Small intestine (tissue), 16 donors: ENCODE data around the gene CCN5. TPM values are rescaled to one million over a fixed set of nuclear protein-coding genes. Genes with fewer than 3 reads are reported as not detected.
"Not testable (repeated sequence)": the region's sequence is repeated elsewhere in the genome, so short reads cannot be mapped to it uniquely, and the experiment has no call there.

Source experiments
- DNase-seq, 2 donors: peaks; one replicate each; pipeline versions ENCODE4 v3.0.0 to v3.0.0-alpha.2; 2013
- FAIRE-seq: peaks from 2 replicates; lab custom pipeline; 2012; peaks lifted over from hg19 to GRCh38; lab: Jason Lieb, UNC
- H3K27ac ChIP-seq, 3 donors: one replicate each; pipeline ENCODE4 v1.5.1; 2013; ENCODE audit warnings: low read length in 2 of 3, mild to moderate bottlenecking in 2 of 3, control low read depth in 1 of 3, inconsistent platforms in 1 of 3, low read depth in 1 of 3, moderate library complexity in 1 of 3
- H3K27me3 ChIP-seq, 3 donors: one replicate each; pipeline ENCODE4 v1.6.1; 2013; ENCODE audit warnings: low read length in 3 of 3, inconsistent platforms in 1 of 3; ENCODE audit not compliant: control insufficient read depth in 3 of 3, insufficient read depth in 3 of 3
- H3K36me3 ChIP-seq, 3 donors: one replicate each; pipeline ENCODE4 v1.6.1; 2013; ENCODE audit warnings: low read length in 3 of 3, inconsistent platforms in 1 of 3, low read depth in 1 of 3, mild to moderate bottlenecking in 1 of 3, moderate library complexity in 1 of 3; ENCODE audit not compliant: control insufficient read depth in 3 of 3, insufficient read depth in 2 of 3
- H3K4me1 ChIP-seq, 3 donors: one replicate each; pipeline ENCODE4 v1.6.1; 2013; ENCODE audit warnings: low read length in 2 of 3, inconsistent platforms in 1 of 3, low read depth in 1 of 3, mild to moderate bottlenecking in 1 of 3, moderate library complexity in 1 of 3; ENCODE audit not compliant: control insufficient read depth in 3 of 3, insufficient read depth in 2 of 3
- H3K4me3 ChIP-seq, 3 donors: one replicate each; pipeline ENCODE4 v1.5.1; 2013; ENCODE audit warnings: low read length in 3 of 3, control low read depth in 1 of 3, inconsistent platforms in 1 of 3, low read depth in 1 of 3, mild to moderate bottlenecking in 1 of 3, moderate library complexity in 1 of 3
- H3K9me3 ChIP-seq, 2 donors: one replicate each; pipeline ENCODE4 v1.6.1; 2013; ENCODE audit warnings: low read depth in 1 of 2, low read length in 1 of 2; ENCODE audit not compliant: control insufficient read depth in 2 of 2, insufficient read depth in 1 of 2
- WGBS, 3 donors: extraction: QIAGEN DNeasy Blood & Tissue Kit; methylation state at CpG; one replicate each; pipeline ENCODE4 v1.1.7; 2013; 5-methylcytosine and 5-hydroxymethylcytosine counted together
- long read RNA-seq, 10 donors: transcript quantifications; one replicate each; lab custom pipeline, GENCODE V29; 2026
- polyA plus RNA-seq, 4 donors: library from polyadenylated mRNA; stranded (reverse) in 3 of 4; unstranded in 1 of 4; fragments of 200-250 nt in 3 of 4; fragments of 120-200 nt in 1 of 4; gene quantifications; one replicate each; pipeline versions ENCODE4 v1.2.1 to v1.2.3, GENCODE V29; 2013
- donor health status: healthy with polysubstance abuse.
- donor health status: control.
- donor health status: control.
- donor health status: Bipolar disorder and iron deficiency.
- donor health status: healthy.

The CCN5 gene
- 1 to 10 TPM in 2 of 4 donors, under 1 TPM in 1, not detected in 1; 0.07 to 2.2 (median 1.9) TPM for polyA plus RNA-seq
- long read RNA-seq, donor 1 = 0 reads
- long read RNA-seq, donor 2 = 0 reads
- long read RNA-seq, donor 3 = 0 reads
- long read RNA-seq, donor 4 = 0 reads
- long read RNA-seq, donor 5 = 0 reads
- long read RNA-seq, donor 6 = 0 reads
- long read RNA-seq, donor 7, partial matches to known transcripts = 0 of 1 reads
- long read RNA-seq, donor 7, other reads (novel, unspliced or antisense) = 0 of 1 reads
- long read RNA-seq, donor 8 = 0 reads
- long read RNA-seq, donor 9 = 0 reads
- long read RNA-seq, donor 10 = 0 reads

DNA sequence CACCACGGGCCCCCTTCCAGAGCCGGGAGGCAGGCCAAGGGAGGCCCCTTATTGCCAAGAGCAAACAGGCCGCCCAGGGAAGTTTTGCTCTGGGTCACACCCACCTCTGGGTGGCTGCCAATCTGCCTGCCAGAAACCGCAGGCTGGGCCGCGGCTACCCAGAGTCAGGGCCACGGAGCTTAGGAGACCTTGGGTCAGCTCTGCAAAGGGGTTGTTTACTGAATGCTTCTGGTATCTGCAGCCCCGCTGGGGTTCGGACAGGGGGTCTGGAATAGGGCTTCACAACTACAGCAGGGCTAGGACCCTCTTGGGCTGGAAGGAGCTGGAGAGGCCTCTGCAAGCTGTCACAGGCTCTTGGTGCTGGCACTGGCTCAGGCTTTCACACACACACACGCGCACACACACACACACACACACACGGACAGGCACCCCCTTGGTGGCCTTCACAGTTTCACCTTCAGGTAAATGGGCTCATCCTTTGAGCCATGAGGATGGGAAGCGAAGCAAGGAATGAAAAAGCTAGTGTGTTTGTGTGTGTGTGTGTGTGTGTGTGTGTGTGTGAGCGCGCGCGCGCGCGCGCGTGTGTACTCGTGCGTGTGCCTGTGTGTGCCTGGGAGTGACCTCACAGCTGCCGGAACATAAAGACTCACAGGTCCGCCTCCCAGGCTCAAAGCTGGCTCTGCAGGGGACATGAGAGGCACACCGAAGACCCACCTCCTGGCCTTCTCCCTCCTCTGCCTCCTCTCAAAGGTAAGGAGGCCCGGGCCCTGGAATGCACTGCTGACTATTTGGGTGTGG, at the start of gene CCN5:
Gene CCN5 (plus strand): TSS at position 669 of the 798 bp plus-strand sequence. CDS start 22 bp downstream, at position 691.
- peak; percentile 50 to 66 for DNase-seq
- Histone ChIP-seq H3K27ac (no peak within 1 kb of the TSS), H3K9me3 (no peaks in the 10 kb centered on the region), H3K4me1 (peaks cover 0 to 7% (median 0%) of the 10 kb centered on the region in 3 donors), H3K27me3 (no peaks in the 10 kb centered on the region), H3K36me3 (no peaks in the 10 kb centered on the region), H3K4me3 (no peak within 1 kb of the TSS)
- 21 to 42% (median 26%) methylated on average over 17 to 28 of the region's 28 CpGs for WGBS, 3 donors
- FAIRE-seq = no peak

DNA sequence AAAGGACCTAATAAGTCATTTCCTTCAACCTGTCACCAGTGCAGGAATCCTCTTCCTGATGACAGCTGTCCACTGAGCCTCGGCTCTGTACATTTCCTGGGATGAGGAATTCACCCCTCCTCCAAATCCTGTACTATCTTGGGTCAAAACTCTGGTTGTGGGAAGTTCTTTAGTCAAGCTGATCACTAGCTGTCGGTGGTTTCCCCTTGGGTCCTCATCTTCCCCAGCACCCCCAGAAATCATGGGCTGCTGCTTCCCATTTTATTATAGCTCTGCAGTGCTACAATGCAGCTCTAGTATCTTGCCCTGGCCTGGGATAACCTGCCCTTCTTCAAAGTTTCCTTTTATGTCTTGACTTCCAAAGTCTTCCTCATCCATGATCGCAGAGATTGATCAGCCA, 49.1 kb upstream of the CCN5 start:
- Histone ChIP-seq H3K4me1 (no peaks in the 10 kb centered on the region), H3K4me3 (no peak overlapping the region), H3K9me3 (no peaks in the 10 kb centered on the region), H3K27ac (no peak overlapping the region), H3K27me3 (no peaks in the 10 kb centered on the region), H3K36me3 (no peaks in the 10 kb centered on the region)
- FAIRE-seq (no peak), DNase-seq (no peak)
- 78 to 92% (median 88%) methylated on average over 3 of the region's 3 CpGs for WGBS, 3 donors

DNA sequence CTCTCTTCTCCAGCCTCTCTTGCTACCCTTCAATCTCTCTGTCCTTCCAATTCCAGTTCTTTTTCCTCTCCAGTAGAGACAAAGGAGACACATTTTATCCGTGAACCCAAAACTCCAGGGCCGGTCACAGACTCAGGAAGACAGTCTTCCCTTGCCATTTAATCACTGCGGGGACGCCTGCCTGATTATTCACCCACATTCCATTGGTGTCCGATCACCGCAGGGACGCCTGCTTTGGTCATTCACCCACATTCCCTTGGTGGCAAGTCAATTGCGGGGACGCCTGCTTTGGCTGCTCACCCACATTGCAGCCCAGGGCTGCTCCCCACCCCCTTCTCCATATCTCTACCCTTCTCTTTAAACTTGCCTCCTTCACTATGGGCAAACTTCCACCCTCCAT, 44.3 kb upstream of the CCN5 start:
- H3K4me3 ChIP-seq, FAIRE-seq, DNase-seq, H3K4me1 ChIP-seq, H3K27me3 ChIP-seq, H3K27ac ChIP-seq, H3K9me3 ChIP-seq, H3K36me3 ChIP-seq: not testable (repeated sequence)
- WGBS, 3 donors = 78 to 86% (median 84%) methylated on average over 9 of the region's 9 CpGs

DNA sequence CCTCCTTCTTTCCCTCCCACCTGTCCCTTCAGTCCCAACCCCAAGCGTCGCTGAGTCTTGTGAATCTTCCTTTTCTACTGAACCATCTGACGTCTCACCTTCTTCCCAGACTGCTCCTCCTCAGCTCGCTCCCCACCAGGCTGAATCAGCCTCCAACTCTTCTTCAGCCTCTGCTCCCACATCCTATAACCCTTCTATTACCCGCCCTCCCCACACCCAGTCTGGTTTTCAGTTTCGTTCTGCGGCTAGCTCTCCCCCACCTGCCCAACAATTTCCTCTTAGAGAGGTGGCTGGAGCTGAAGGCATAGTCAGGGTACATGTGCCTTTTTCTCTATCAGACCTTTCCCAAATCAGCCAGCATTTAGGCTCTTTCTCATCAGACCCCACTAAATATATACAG, 43.6 kb upstream of the CCN5 start:
- not testable (repeated sequence) for H3K4me1 ChIP-seq, H3K36me3 ChIP-seq, H3K9me3 ChIP-seq, FAIRE-seq, H3K27ac ChIP-seq, H3K27me3 ChIP-seq, H3K4me3 ChIP-seq
- 10 to 39% (median 19%) methylated on average over 6 of the region's 7 CpGs for WGBS, 3 donors
- DNase-seq = peak in 1 of 2 donors; percentile 83

DNA sequence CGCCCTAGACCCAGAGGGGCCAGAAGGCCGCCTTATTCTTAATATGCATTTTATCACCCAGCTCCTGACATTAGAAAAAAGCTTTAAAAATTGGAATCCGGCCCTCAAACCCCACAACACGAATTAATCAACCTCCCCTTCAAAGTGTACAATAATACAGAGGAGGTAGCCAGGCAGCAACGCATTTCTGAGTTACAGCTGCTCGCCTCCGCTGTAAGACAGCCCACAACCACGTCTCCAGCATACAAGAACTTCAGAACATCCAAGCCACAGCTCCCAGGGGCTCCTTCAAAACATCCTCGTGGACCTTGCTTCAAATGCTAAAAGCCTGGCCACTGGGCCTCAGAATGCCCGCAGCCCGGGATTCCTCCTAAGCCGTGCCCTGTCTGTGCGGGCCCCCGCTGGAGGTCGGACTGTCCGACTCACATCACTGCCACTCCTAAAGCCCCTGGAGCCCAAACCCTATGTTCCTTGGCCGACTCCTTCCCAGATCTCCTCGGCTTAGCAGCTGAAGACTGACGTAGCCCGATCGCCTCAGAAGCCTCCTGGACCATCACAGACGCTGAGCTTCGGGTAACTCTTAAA, 42.8 kb upstream of the CCN5 start:
- FAIRE-seq, H3K9me3 ChIP-seq, H3K4me1 ChIP-seq, DNase-seq, H3K4me3 ChIP-seq, H3K27me3 ChIP-seq, H3K36me3 ChIP-seq: not testable (repeated sequence)
- WGBS, 3 donors = 89 to 92% (median 91%) methylated on average over 23 of the region's 23 CpGs
- H3K27ac ChIP-seq = peak overlapping the region in 1 of 3 donors; percentile 20

DNA sequence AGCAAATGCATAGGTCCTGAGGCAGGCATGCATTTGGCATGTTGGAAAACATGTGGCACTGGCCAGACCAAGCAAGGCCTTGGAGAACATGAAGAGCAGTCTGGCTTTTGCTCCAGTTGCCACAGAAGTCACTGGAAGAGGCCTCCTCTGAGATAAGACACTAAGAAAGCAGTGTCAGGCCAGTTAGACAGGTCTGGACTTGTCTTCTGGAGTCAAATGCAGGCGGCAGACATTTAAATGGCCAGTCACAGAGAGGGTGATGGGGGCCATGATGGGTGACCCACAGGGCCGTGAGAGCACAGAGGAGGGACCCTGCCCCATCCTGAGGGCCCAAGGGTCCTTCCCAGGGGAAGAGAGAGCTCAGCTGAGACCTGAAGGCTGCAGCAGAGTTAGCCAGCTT, 36.9 kb upstream of the CCN5 start:
- no peaks in the 10 kb centered on the region for H3K27me3 ChIP-seq
- H3K27ac ChIP-seq = no peak overlapping the region
- DNase-seq (no peak), FAIRE-seq (no peak)
- H3K36me3 ChIP-seq = no peaks in the 10 kb centered on the region
- peaks cover 0 to 9% (median 8%) of the 10 kb centered on the region in 3 donors for H3K4me1 ChIP-seq
- H3K4me3 ChIP-seq = no peak overlapping the region
- H3K9me3 ChIP-seq = no peaks in the 10 kb centered on the region
- WGBS, 3 donors = 36 to 78% (median 66%) methylated on average over 2 of the region's 2 CpGs

DNA sequence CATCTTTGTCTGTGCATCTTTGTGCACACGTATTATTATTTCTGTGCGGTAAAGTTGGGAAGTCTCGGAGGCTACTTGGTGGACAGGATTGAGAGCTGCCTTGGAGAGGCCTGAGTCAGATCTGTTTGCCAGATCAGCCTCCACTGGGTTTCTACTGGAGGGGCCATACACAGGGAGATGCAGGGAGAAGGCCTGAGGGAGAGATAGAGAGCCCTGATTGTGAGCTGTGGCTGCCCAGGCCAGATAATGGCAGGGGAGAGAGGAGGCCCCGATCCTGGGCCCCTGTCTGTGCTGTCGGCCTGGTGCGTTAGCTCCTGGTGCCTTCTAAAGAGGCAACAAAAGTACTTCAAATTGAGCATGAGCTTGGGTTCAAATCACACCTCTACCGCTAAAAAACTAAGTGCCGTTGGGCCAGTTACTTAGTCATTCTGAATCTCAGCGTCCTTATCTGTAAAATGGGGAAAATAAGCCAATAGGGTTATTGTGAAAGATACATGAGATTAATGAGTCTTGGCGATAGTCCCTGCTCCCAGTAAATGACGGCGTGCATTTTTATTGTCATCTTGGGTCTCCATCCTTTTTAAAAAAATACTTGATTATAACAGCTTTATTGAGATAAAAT, 36.1 kb upstream of the CCN5 start:
- no peak overlapping the region for H3K27ac ChIP-seq
- H3K9me3 ChIP-seq = no peaks in the 10 kb centered on the region
- H3K36me3 ChIP-seq = no peaks in the 10 kb centered on the region
- 56 to 82% (median 72%) methylated on average over 12 of the region's 12 CpGs for WGBS, 3 donors
- DNase-seq = no peak
- FAIRE-seq = no peak
- no peaks in the 10 kb centered on the region for H3K27me3 ChIP-seq
- no peak overlapping the region for H3K4me3 ChIP-seq
- H3K4me1 ChIP-seq = peaks cover 0 to 9% (median 8%) of the 10 kb centered on the region in 3 donors
